MM.1S (cell line): ENCODE data around the gene CENPM.

Source experiments
- DNase-seq: peaks from one replicate; pipeline ENCODE4 v3.0.0-alpha.2; 2015
- H2AFZ ChIP-seq: fragments of 300-600 bp; sonication (generic); 2 replicates; pipeline ENCODE4 v1.6.0; 2016; ENCODE audit warnings: antibody characterized with exemption, low read length
- H3F3A ChIP-seq: fragments of 300-600 bp; sonication (generic); 2 replicates; pipeline ENCODE4 v1.6.1; 2016; ENCODE audit warnings: mild to moderate bottlenecking, antibody characterized with exemption, low read length, moderate library complexity, mixed read lengths; ENCODE audit not compliant: insufficient read depth
- H3K27ac ChIP-seq: fragments of 300-600 bp; sonication (generic); 2 replicates; pipeline ENCODE4 v1.5.1; 2016; ENCODE audit warnings: mild to moderate bottlenecking, low read length
- H3K27me3 ChIP-seq: fragments of 300-600 bp; sonication (generic); replicated peaks from 2 replicates; pipeline ENCODE4 v1.6.0; 2016; ENCODE audit warnings: low read length; ENCODE audit not compliant: insufficient read depth
- H3K36me3 ChIP-seq: fragments of 300-600 bp; sonication (generic); replicated peaks from 2 replicates; pipeline ENCODE4 v1.6.1; 2016; ENCODE audit warnings: mild to moderate bottlenecking, low read length, mixed read lengths; ENCODE audit not compliant: insufficient read depth
- H3K4me1 ChIP-seq: fragments of 300-600 bp; sonication (generic); 2 replicates; pipeline ENCODE4 v1.6.1; 2016; ENCODE audit warnings: low read length, mixed read lengths
- H3K4me2 ChIP-seq: fragments of 300-600 bp; sonication (generic); 2 replicates; pipeline ENCODE4 v1.6.0; 2016; ENCODE audit warnings: low read depth, low read length
- H3K4me3 ChIP-seq: fragments of 300-600 bp; sonication (generic); 2 replicates; pipeline ENCODE4 v1.5.1; 2016; ENCODE audit warnings: low read length, mixed read lengths
- H3K79me2 ChIP-seq: fragments of 300-600 bp; sonication (generic); 2 replicates; pipeline ENCODE4 v1.6.1; 2016; ENCODE audit warnings: mixed run types, low read length, mixed read lengths
- H3K9ac ChIP-seq: fragments of 300-600 bp; sonication (generic); 2 replicates; pipeline ENCODE4 v1.6.1; 2016; ENCODE audit warnings: low read length, mixed read lengths
- H3K9me2 ChIP-seq: fragments of 300-600 bp; sonication (generic); replicated peaks from 2 replicates; pipeline ENCODE4 v1.6.1; 2016; ENCODE audit warnings: mild to moderate bottlenecking, low read length, mixed read lengths; ENCODE audit not compliant: insufficient read depth
- H3K9me3 ChIP-seq: fragments of 300-600 bp; sonication (generic); replicated peaks from 2 replicates; pipeline ENCODE4 v1.6.1; 2016; ENCODE audit warnings: mild to moderate bottlenecking, low read length, mixed read lengths; ENCODE audit not compliant: insufficient read depth
- H4K20me1 ChIP-seq: fragments of 300-600 bp; sonication (generic); 2 replicates; pipeline ENCODE4 v1.6.1; 2016; ENCODE audit warnings: mild to moderate bottlenecking, low read length, moderate library complexity, mixed read lengths; ENCODE audit not compliant: insufficient read depth
- EZH2 ChIP-seq: fragments of 300-600 bp; sonication (generic); optimal IDR thresholded peaks from 2 replicates; pipeline ENCODE3; 2017; ENCODE audit warnings: low read depth, mild to moderate bottlenecking, antibody characterized with exemption, low read length, mixed read lengths
- EZH2phosphoT487 ChIP-seq: fragments of 300-600 bp; sonication (generic); IDR thresholded peaks from 2 replicates; pipeline ENCODE4 v1.6.1; 2018; ENCODE audit warnings: antibody characterized with exemption, low read length
- TF ChIP-seq, protein P1 (sequence below): fragments of 300-600 bp; sonication (generic); IDR thresholded peaks from 2 replicates; pipeline ENCODE4 v1.5.1; 2016; ENCODE audit warnings: antibody characterized with exemption, low read length, mixed read lengths

CENPM gene

DNA sequence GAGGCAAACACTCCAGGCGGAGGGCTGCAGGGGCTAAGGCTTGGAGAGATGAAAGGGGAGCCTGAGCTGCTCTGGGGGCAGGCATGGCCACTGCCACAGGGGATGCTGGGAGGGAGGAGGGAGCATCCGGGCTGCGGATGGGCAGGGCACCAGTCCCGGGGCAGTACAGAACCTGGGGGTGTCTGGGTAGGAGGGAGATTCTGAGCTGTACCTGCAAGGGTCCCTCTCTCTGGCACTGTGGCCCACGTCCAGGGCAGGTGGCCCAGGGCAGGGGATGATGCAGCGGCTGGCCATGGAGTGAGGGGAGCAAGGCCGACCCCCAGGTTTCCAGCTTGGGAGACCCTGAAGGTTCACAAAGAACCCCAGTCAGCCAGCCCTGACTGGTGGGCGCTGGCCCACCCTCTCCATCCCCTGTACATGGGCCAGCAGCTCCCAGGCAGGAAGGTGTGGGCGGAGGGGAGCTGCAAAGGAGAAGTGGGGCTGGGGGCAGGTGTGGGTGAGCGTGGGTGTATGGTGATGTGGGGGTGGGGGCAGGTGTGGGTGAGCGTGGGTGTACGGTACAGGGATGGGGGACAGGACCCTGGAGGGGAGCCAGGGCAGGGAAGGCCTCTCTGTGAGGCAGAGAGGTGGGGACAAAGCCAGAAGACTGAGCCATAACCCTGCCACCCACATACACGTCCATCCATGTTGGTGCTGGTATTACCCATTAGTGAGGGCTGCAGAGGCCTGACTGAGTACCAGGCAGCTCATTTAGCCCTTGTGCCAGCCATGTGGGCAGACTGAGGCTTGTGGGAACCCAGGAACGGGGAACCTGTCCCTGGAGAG, 18.1 kb downstream of the CENPM start:
- Histone ChIP-seq H3K4me2 (no peak overlapping the region), H2AFZ (no peak overlapping the region), H3K4me1 (no peaks in the 10 kb centered on the region), H3K9me2 (no peaks in the 10 kb centered on the region), H3K27me3 (peaks cover 27% of the 10 kb centered on the region), H3K9me3 (no peaks in the 10 kb centered on the region), H3K79me2 (no peaks in the 10 kb centered on the region), H3K27ac (no peak overlapping the region), H3K4me3 (no peak overlapping the region), H3K9ac (no peak overlapping the region), H3K36me3 (no peaks in the 10 kb centered on the region), H4K20me1 (no peaks in the 10 kb centered on the region), H3F3A (peaks cover 5% of the 10 kb centered on the region)
- no peak for DNase-seq
- TF ChIP-seq EZH2phosphoT487 (no peak), EZH2 (no peak)
- TF ChIP-seq, protein P1, sequence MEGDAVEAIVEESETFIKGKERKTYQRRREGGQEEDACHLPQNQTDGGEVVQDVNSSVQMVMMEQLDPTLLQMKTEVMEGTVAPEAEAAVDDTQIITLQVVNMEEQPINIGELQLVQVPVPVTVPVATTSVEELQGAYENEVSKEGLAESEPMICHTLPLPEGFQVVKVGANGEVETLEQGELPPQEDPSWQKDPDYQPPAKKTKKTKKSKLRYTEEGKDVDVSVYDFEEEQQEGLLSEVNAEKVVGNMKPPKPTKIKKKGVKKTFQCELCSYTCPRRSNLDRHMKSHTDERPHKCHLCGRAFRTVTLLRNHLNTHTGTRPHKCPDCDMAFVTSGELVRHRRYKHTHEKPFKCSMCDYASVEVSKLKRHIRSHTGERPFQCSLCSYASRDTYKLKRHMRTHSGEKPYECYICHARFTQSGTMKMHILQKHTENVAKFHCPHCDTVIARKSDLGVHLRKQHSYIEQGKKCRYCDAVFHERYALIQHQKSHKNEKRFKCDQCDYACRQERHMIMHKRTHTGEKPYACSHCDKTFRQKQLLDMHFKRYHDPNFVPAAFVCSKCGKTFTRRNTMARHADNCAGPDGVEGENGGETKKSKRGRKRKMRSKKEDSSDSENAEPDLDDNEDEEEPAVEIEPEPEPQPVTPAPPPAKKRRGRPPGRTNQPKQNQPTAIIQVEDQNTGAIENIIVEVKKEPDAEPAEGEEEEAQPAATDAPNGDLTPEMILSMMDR: no peak

DNA sequence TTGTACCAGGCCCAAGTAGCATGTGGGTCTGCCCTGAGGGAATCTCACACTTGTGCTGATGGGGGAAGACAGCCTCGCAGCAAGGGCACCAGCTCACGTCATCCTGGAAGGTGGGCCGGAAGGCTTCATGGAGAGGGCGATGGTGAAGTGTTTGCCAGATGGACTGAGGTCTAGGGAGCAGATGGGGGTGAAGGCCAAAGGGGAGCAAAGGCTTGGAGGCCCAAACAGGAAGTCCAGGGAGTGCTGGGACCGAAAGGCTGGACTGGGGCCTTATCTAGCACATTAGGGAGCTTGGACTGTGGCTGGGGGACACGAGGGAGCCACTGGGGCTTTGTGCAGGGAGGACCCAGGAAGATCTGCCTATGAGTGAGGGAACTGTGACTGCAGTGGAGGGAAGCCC, 19.1 kb downstream of the CENPM start:
- Histone ChIP-seq H3K27ac (no peak overlapping the region), H3F3A (peaks cover 5% of the 10 kb centered on the region), H3K9ac (no peak overlapping the region), H3K4me3 (no peak overlapping the region), H3K9me2 (no peaks in the 10 kb centered on the region), H3K9me3 (no peaks in the 10 kb centered on the region), H2AFZ (no peak overlapping the region), H3K79me2 (no peaks in the 10 kb centered on the region), H3K4me1 (no peaks in the 10 kb centered on the region), H3K36me3 (no peaks in the 10 kb centered on the region), H3K4me2 (no peak overlapping the region), H4K20me1 (no peaks in the 10 kb centered on the region), H3K27me3 (peaks cover 37% of the 10 kb centered on the region)
- TF ChIP-seq EZH2 (no peak), EZH2phosphoT487 (no peak)
- TF ChIP-seq, protein P1: no peak
- DNase-seq: no peak

DNA sequence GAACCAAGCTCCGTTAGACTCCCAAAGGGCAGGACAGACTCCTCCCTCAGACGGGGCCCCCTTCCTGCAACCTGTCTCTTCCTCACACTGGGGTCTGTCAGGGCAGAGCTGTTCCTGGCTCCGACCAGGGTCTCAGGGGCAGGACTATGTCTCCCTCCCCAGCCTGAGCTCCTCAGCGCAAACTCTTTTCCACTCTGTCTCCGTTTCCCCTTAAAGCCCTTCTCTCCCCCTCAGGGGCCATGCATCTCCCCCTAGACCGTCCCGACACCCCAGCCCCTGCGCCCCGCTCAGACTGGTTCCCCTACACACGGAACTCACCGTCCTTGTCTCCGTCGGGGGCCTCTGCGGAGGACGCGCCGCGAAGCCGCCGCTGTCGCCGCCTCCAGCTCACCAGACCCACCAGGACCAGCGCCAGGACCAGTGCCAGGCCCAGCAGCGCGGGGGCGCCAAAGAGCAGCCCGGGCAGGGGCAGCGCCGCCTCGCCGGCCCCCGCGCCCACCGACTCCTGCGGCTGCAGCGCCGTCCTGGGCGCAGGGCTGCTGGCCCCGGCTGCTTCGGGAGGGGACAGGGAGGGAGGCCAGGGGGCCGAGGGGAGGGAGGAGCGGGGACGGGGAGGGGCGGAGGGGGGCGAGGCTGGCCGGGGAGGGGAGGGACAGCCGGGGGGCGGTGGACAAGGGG, 21.0 kb downstream of the CENPM start:
- no peaks in the 10 kb centered on the region for H3K79me2 ChIP-seq
- no peak overlapping the region for H3K9ac ChIP-seq
- H4K20me1 ChIP-seq: no peaks in the 10 kb centered on the region
- no peak overlapping the region; the same call in 1 of the 2 replicates for H3K4me3 ChIP-seq
- TF ChIP-seq, protein P1: peak; percentile 66
- TF ChIP-seq EZH2 (no peak), EZH2phosphoT487 (no peak)
- H3K4me2 ChIP-seq: peak overlapping the region; percentile 60; the same call in 1 of the 2 replicates
- no peaks in the 10 kb centered on the region for H3K9me2 ChIP-seq
- H3K27me3 ChIP-seq: peaks cover 37% of the 10 kb centered on the region
- no peaks in the 10 kb centered on the region for H3K36me3 ChIP-seq
- no peaks in the 10 kb centered on the region for H3K9me3 ChIP-seq
- H2AFZ ChIP-seq: no peak overlapping the region
- H3K4me1 ChIP-seq: no peaks in the 10 kb centered on the region
- peak; percentile 54 for DNase-seq
- H3K27ac ChIP-seq: no peak overlapping the region
- peaks cover 5% of the 10 kb centered on the region for H3F3A ChIP-seq
